Natural killer cell (primary cell): ENCODE results near the gene RNGTT. TPM values are rescaled to one million over a fixed set of nuclear protein-coding genes. Genes with fewer than 3 reads are reported as not detected.

Experiments
- ATAC-seq, 3 donors: fragments of 150-1000 bp in 2 of 3; fragments of 200-7000 bp in 1 of 3; cut with Tn5 transposase; 1 replicate in 1 of 3; 2 replicates in 2 of 3; pipeline ENCODE4 v1.10.0; 2021; ENCODE audit warnings: mild to moderate bottlenecking in 2 of 3, moderate library complexity in 2 of 3
- DNase-seq, 2 donors: peaks; one replicate each; pipeline versions ENCODE4 v3.0.0 to v3.0.0-alpha.2; 2013 to 2021; ENCODE audit warnings: mixed read lengths in 1 of 2
- H3K27ac ChIP-seq: one replicate; pipeline ENCODE4 v1.5.1; 2013; ENCODE audit warnings: mild to moderate bottlenecking, low read length
- H3K27me3 ChIP-seq: one replicate; pipeline ENCODE4 v1.6.1; 2013; ENCODE audit warnings: low read length; ENCODE audit not compliant: control insufficient read depth, insufficient read depth
- H3K36me3 ChIP-seq: one replicate; pipeline ENCODE4 v1.6.1; 2013; ENCODE audit warnings: low read length; ENCODE audit not compliant: control insufficient read depth, insufficient read depth
- H3K4me1 ChIP-seq: one replicate; pipeline ENCODE4 v1.6.1; 2013; ENCODE audit warnings: low read length; ENCODE audit not compliant: control insufficient read depth, insufficient read depth
- H3K4me3 ChIP-seq: one replicate; pipeline ENCODE4 v1.5.1; 2013; ENCODE audit warnings: low read length
- H3K9me3 ChIP-seq: one replicate; pipeline ENCODE4 v1.6.1; 2013; ENCODE audit warnings: low read length; ENCODE audit not compliant: control insufficient read depth, insufficient read depth
- H3K27ac Mint-ChIP-seq, 2 donors: one replicate each; pipeline ENCODE4 v1.8.0; 2022; ENCODE audit warnings: mild to moderate bottlenecking in 2 of 2, mixed read lengths in 2 of 2, moderate library complexity in 1 of 2
- H3K27me3 Mint-ChIP-seq, 2 donors: one replicate each; pipeline ENCODE4 v1.8.0; 2022; ENCODE audit warnings: low read depth in 2 of 2, mixed read lengths in 2 of 2
- H3K36me3 Mint-ChIP-seq: one replicate; pipeline ENCODE4 v1.8.0; 2022; ENCODE audit warnings: mixed read lengths
- H3K4me1 Mint-ChIP-seq, 2 donors: one replicate each; pipeline ENCODE4 v1.8.0; 2022; ENCODE audit warnings: mixed read lengths in 2 of 2
- H3K4me3 Mint-ChIP-seq: one replicate; pipeline ENCODE4 v1.8.0; 2022; ENCODE audit warnings: mild to moderate bottlenecking, moderate library complexity, mixed read lengths
- H3K9me3 Mint-ChIP-seq, 2 donors: one replicate each; pipeline ENCODE4 v1.8.0; 2022; ENCODE audit warnings: mixed read lengths in 2 of 2
- CTCF ChIP-seq: fragments of 200-600 bp; IDR thresholded peaks from one replicate; pipeline ENCODE4 v1.8.0; 2022; ENCODE audit warnings: antibody characterized with exemption
- WGBS: methylation state at CpG from one replicate; pipeline ENCODE4 v1.1.7; 2013; ENCODE audit warnings: missing lambda C conversion rate; ENCODE audit not compliant: insufficient coverage; 5-methylcytosine and 5-hydroxymethylcytosine counted together
- intact Hi-C: fragments of 100-400 bp; cut with micrococcal nuclease; formaldehyde crosslinking; loops from one replicate; pipeline ENCODE4 v1.14.2; 2022
- total RNA-seq, 4 donors: library from RNA; stranded (reverse); fragments of 120-200 nt in 1 of 4; gene quantifications; one replicate each; pipeline versions ENCODE4 v1.2.3 to v1.2.4, GENCODE V29; 2013 to 2022

The RNGTT gene
- total RNA-seq, 3 donors from 2014 or later (not counting 1 experiment from before 2014, with no cell fraction given), result 23.1 to 27.2 (median 23.1) TPM

GRCh38 chr6:88614316-88614877, 349.0 kb downstream of the RNGTT start:
- no peak for ATAC-seq

GRCh38 chr6:88612631-88613030, 350.8 kb downstream of the RNGTT start:
- ATAC-seq, result no peak
- Mint-ChIP-seq H3K4me1 (no peaks in the 10 kb centered on the region), H3K27ac (no peak overlapping the region), H3K36me3 (peaks cover 8% of the 10 kb centered on the region), H3K4me3 (no peak overlapping the region), H3K9me3 (peaks cover 0 to 2% of the 10 kb centered on the region in 2 donors), H3K27me3 (no peaks in the 10 kb centered on the region)
- Histone ChIP-seq H3K4me1 (no peaks in the 10 kb centered on the region), H3K27me3 (no peaks in the 10 kb centered on the region), H3K9me3 (no peaks in the 10 kb centered on the region), H3K27ac (no peak overlapping the region), H3K36me3 (peaks cover 11% of the 10 kb centered on the region), H3K4me3 (no peak overlapping the region)
- TF ChIP-seq CTCF, result no peak
- WGBS, result 91% methylated on average over 4 of the region's 5 CpGs
- DNase-seq, result no peak
- intact Hi-C loops, result no loop called here

More at GRCh38 chr6:88614316-88614877, 349.0 kb downstream of the RNGTT start:
- Mint-ChIP-seq H3K27ac (no peak overlapping the region), H3K4me1 (no peaks in the 10 kb centered on the region), H3K9me3 (no peaks in the 10 kb centered on the region), H3K36me3 (peaks cover 8% of the 10 kb centered on the region), H3K4me3 (no peak overlapping the region), H3K27me3 (no peaks in the 10 kb centered on the region)
- H3K4me1 ChIP-seq, result no peaks in the 10 kb centered on the region
- no peak overlapping the region for H3K4me3 ChIP-seq
- peaks cover 11% of the 10 kb centered on the region for H3K36me3 ChIP-seq
- intact Hi-C loops, result no loop called here
- H3K27me3 ChIP-seq, result no peaks in the 10 kb centered on the region
- no peaks in the 10 kb centered on the region for H3K9me3 ChIP-seq
- no peak overlapping the region for H3K27ac ChIP-seq
- DNase-seq, result no peak
- no peak for TF ChIP-seq CTCF
- WGBS, result 89% methylated on average over 1 of the region's 3 CpGs

- peaks cover 11% of the 10 kb centered on the region for H3K36me3 ChIP-seq
- DNase-seq (no peak), ATAC-seq (no peak)
- H3K4me3 ChIP-seq, result no peak overlapping the region
- Mint-ChIP-seq H3K27ac (no peak overlapping the region), H3K4me3 (no peak overlapping the region), H3K4me1 (no peaks in the 10 kb centered on the region), H3K27me3 (no peaks in the 10 kb centered on the region), H3K9me3 (peaks cover 0 to 2% of the 10 kb centered on the region in 2 donors), H3K36me3 (peaks cover 8% of the 10 kb centered on the region)
- no peak for TF ChIP-seq CTCF
- H3K27ac ChIP-seq, result no peak overlapping the region
- 100% methylated on average over 4 of the region's 4 CpGs for WGBS
- H3K9me3 ChIP-seq, result no peaks in the 10 kb centered on the region
- no peaks in the 10 kb centered on the region for H3K27me3 ChIP-seq
- no peaks in the 10 kb centered on the region for H3K4me1 ChIP-seq
- intact Hi-C loops, result no loop called here
These were observed 351.7 kb downstream of the RNGTT start for GRCh38 chr6:88611721-88612120.

GRCh38 chr6:88609983-88610382, 353.4 kb downstream of the RNGTT start:
- ATAC-seq, result no peak
- no peak for DNase-seq
- Histone ChIP-seq H3K27me3 (no peaks in the 10 kb centered on the region), H3K27ac (no peak overlapping the region), H3K36me3 (peaks cover 11% of the 10 kb centered on the region), H3K9me3 (no peaks in the 10 kb centered on the region), H3K4me1 (no peaks in the 10 kb centered on the region), H3K4me3 (no peak overlapping the region)
- Mint-ChIP-seq H3K36me3 (peaks cover 8% of the 10 kb centered on the region), H3K4me1 (no peaks in the 10 kb centered on the region), H3K27ac (no peak overlapping the region), H3K4me3 (no peak overlapping the region), H3K9me3 (peaks cover 0 to 2% of the 10 kb centered on the region in 2 donors), H3K27me3 (no peaks in the 10 kb centered on the region)
- TF ChIP-seq CTCF, result no peak
- intact Hi-C loops, result no loop called here
- whole genome bisulfite sequencing, result 92% methylated on average over 3 of the region's 3 CpGs
